HG03354 (cell line): ENCODE results near the gene KRTAP10-5.

Source experiments
- ATAC-seq: cut with Tn5 transposase; IDR thresholded peaks from one replicate; pipeline ENCODE4 v1.9.1; 2021; ENCODE audit warnings: mild to moderate bottlenecking; ENCODE audit not compliant: unreplicated experiment, poor library complexity, severe bottlenecking

Gene KRTAP10-5

GRCh38 chr21:44533121-44533890 lies 47.1 kb downstream of the KRTAP10-5 start:
- ATAC-seq, result no peak

GRCh38 chr21:44532712-44533111 lies 47.7 kb downstream of the KRTAP10-5 start:
- ATAC-seq, result no peak

GRCh38 chr21:44531606-44532564 lies 48.5 kb downstream of the KRTAP10-5 start:
- no peak for ATAC-seq

GRCh38 chr21:44530903-44531605 lies 49.4 kb downstream of the KRTAP10-5 start:
- ATAC-seq, result no peak

GRCh38 chr21:44530221-44530902 lies 50.0 kb downstream of the KRTAP10-5 start:
- no peak for ATAC-seq

GRCh38 chr21:44529503-44530125 lies 50.8 kb downstream of the KRTAP10-5 start:
- no peak for ATAC-seq
